ENCODE results near the gene TLR10. TPM values are rescaled to one million over a fixed set of nuclear protein-coding genes. Genes with fewer than 3 reads are reported as not detected.

Gene TLR10
- total and polyA plus RNA-seq, 9 of the 15 experiments (the other 6 are each of a cell fraction or from before 2014, with no cell fraction given), result 0.03 to 0.05 TPM; not detected in 7

GRCh38 chr4:38769441-38769840, 13.3 kb downstream of the TLR10 start:
- WGBS (ENCODE audit: insufficient coverage, low coverage, missing lambda C conversion rate), result 2% methylated on average over 2 of the region's 2 CpGs
- Histone ChIP-seq H3K27ac (ENCODE audit: extremely low read depth, low read depth, low read length) (no peak overlapping the region), H3K36me3 (ENCODE audit: control insufficient read depth, insufficient read depth, low read length) (no peaks in the 10 kb centered on the region), H3K9me3 (replicated peaks; ENCODE audit: control insufficient read depth, insufficient read depth, low read depth, low read length) (no peaks in the 10 kb centered on the region), H3K9me1 (ENCODE audit: control insufficient read depth, insufficient read depth, low read length) (no peaks in the 10 kb centered on the region), H2AFZ (ENCODE audit: low read depth, low read length) (no peak overlapping the region), H3K27me3 (ENCODE audit: control insufficient read depth in 2 of 2, insufficient read depth in 2 of 2, low read length in 2 of 2) (peaks cover 7 to 18% of the 10 kb centered on the region in 2 experiments; a peak in 3 of 5 replicates), H3K9ac (ENCODE audit: insufficient read depth in 1 of 2, low read depth in 2 of 2, low read length in 2 of 2) (no peak overlapping the region), H3K79me2 (ENCODE audit: control insufficient read depth, insufficient read depth, low read length) (no peaks in the 10 kb centered on the region), H3K4me1 (replicated peaks in 1 of 2; ENCODE audit: control insufficient read depth in 2 of 2, insufficient read depth in 2 of 2, low read length in 2 of 2) (no peaks in the 10 kb centered on the region), H4K20me1 (replicated peaks; ENCODE audit: control insufficient read depth, insufficient read depth, low read length) (no peaks in the 10 kb centered on the region), H3K4me3 (no peak overlapping the region), H3K4me2 (ENCODE audit: insufficient read depth, low read length) (no peak overlapping the region)
- CTCF ChIA-PET (ENCODE audit: low intra/inter-chr PET ratio), result no interaction called here
- in situ Hi-C loops (cut with MboI), result loop anchor here (10.0 kb wide), 1 partner anchor 375 kb away; no protein-coding TSS in a partner anchor
- FAIRE-seq (no peak), DNase-seq (ENCODE audit: extremely low read depth in 1 of 4, low spot score in 3 of 4) (no peak), ATAC-seq (no peak)
- intact Hi-C loops (cut with micrococcal nuclease), result no loop called here
- no TSS peak for BruUV-seq (replicated peaks)
- POLR2A ChIA-PET, result interaction anchor here (1.0 kb wide), 1 partner anchor 110 kb away, joined by 3 read pairs; no protein-coding TSS in a partner anchor
- no peak for TF ChIP-seq TAL1 (IDR thresholded peaks at IDR 0.05)
- TF ChIP-seq RBM15 (IDR thresholded peaks at IDR 0.05; ENCODE audit: insufficient read depth, low read length), result no peak
- TF ChIP-seq MNT (conservative IDR thresholded peaks at IDR 0.05), result no peak
- no peak for TF ChIP-seq VEZF1 (CRISPR knock-in tag; IDR thresholded peaks at IDR 0.05)
- TF ChIP-seq, protein P1, sequence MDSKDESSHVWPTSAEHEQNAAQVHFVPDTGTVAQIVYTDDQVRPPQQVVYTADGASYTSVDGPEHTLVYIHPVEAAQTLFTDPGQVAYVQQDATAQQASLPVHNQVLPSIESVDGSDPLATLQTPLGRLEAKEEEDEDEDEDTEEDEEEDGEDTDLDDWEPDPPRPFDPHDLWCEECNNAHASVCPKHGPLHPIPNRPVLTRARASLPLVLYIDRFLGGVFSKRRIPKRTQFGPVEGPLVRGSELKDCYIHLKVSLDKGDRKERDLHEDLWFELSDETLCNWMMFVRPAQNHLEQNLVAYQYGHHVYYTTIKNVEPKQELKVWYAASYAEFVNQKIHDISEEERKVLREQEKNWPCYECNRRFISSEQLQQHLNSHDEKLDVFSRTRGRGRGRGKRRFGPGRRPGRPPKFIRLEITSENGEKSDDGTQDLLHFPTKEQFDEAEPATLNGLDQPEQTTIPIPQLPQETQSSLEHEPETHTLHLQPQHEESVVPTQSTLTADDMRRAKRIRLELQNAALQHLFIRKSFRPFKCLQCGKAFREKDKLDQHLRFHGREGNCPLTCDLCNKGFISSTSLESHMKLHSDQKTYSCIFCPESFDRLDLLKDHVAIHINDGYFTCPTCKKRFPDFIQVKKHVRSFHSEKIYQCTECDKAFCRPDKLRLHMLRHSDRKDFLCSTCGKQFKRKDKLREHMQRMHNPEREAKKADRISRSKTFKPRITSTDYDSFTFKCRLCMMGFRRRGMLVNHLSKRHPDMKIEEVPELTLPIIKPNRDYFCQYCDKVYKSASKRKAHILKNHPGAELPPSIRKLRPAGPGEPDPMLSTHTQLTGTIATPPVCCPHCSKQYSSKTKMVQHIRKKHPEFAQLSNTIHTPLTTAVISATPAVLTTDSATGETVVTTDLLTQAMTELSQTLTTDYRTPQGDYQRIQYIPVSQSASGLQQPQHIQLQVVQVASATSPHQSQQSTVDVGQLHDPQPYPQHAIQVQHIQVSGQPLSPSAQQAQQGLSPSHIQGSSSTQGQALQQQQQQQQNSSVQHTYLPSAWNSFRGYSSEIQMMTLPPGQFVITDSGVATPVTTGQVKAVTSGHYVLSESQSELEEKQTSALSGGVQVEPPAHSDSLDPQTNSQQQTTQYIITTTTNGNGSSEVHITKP (IDR thresholded peaks at IDR 0.05; ENCODE audit: partially characterized antibody), result no peak
- no peak for TF ChIP-seq TCFL5 (CRISPR knock-in tag; conservative IDR thresholded peaks at IDR 0.05)
- TF ChIP-seq, protein P2, sequence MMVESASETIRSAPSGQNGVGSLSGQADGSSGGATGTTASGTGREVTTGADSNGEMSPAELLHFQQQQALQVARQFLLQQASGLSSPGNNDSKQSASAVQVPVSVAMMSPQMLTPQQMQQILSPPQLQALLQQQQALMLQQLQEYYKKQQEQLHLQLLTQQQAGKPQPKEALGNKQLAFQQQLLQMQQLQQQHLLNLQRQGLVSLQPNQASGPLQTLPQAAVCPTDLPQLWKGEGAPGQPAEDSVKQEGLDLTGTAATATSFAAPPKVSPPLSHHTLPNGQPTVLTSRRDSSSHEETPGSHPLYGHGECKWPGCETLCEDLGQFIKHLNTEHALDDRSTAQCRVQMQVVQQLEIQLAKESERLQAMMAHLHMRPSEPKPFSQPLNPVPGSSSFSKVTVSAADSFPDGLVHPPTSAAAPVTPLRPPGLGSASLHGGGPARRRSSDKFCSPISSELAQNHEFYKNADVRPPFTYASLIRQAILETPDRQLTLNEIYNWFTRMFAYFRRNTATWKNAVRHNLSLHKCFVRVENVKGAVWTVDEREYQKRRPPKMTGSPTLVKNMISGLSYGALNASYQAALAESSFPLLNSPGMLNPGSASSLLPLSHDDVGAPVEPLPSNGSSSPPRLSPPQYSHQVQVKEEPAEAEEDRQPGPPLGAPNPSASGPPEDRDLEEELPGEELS (CRISPR knock-in tag; IDR thresholded peaks at IDR 0.05; ENCODE audit: borderline replicate concordance), result no peak
- no peak for TF ChIP-seq C11orf30 (IDR thresholded peaks at IDR 0.05; ENCODE audit: low read depth)
- no peak for TF ChIP-seq RCOR1 (IDR thresholded peaks at IDR 0.05; ENCODE audit: borderline replicate concordance in 1 of 2, low read depth in 2 of 2, low read length in 2 of 2)

Data from K562 (cell line).